HepG2 (cell line): Measurements from ENCODE around the gene KCNH8. TPM values are rescaled to one million over a fixed set of nuclear protein-coding genes. Genes with fewer than 3 reads are reported as not detected.

Source experiments
- ATAC-seq: fragments of 200-7000 bp; cut with Tn5 transposase; 3 replicates; pipeline ENCODE4 v1.9.1; 2020; ENCODE audit warnings: mild to moderate bottlenecking, moderate library complexity
- BruUV-seq: library from RNA; stranded (reverse); fragments of 400-500 nt; replicated peaks from 2 replicates; lab custom pipeline; 2021; lab: Mats Ljungman, UMichigan
- CTCF ChIA-PET: fragments of 300-600 bp; formaldehyde crosslinking; extraction: SDS; loops from one replicate; lab custom pipeline; 2021; ENCODE audit warnings: low total read pairs, inconsistent platforms, low intra/inter-chr PET ratio; lab: Yijun Ruan, JAX
- POLR2A ChIA-PET: fragments of 350-600 bp; sonication (Branson Sonifier 250); formaldehyde crosslinking; loops from one replicate; lab custom pipeline; 2020; ENCODE audit warnings: antibody characterized with exemption, inconsistent platforms; lab: Yijun Ruan, JAX
- DNase-seq: peaks from one replicate; pipeline ENCODE4 v3.0.0-alpha.2; 2015; ENCODE audit warnings: low spot score
- FAIRE-seq: peaks from 3 replicates; lab custom pipeline; 2011; peaks lifted over from hg19 to GRCh38; lab: Jason Lieb, UNC
- H2AFZ ChIP-seq: one replicate; pipeline ENCODE4 v1.6.1; 2011; ENCODE audit warnings: low read length, inconsistent platforms
- H3K27ac ChIP-seq: fragments of 300-600 bp; 3 replicates; pipeline ENCODE4 v1.8.0; 2011; ENCODE audit warnings: mixed run types, mild to moderate bottlenecking, mixed read lengths, low read length, inconsistent platforms; ENCODE audit not compliant: insufficient read depth; ENCODE audit errors: extremely low read length
- H3K27me3 ChIP-seq, 2 experiments: fragments of 200-600 bp in 1 of 2; 2 replicates in 1 of 2; 3 replicates in 1 of 2; pipeline versions ENCODE4 v1.6.0 to v1.8.0; 2011; ENCODE audit warnings: low read length in 2 of 2, mild to moderate bottlenecking in 2 of 2, moderate library complexity in 2 of 2, inconsistent platforms in 1 of 2; ENCODE audit not compliant: insufficient read depth in 2 of 2, control insufficient read depth in 1 of 2
- H3K36me3 ChIP-seq, 2 experiments: fragments of 200-600 bp in 1 of 2; replicated peaks in 1 of 2; 2 replicates in 1 of 2; 3 replicates in 1 of 2; pipeline versions ENCODE4 v1.5.1 to v1.8.0; 2011; ENCODE audit warnings: low read length in 2 of 2, inconsistent platforms in 1 of 2; ENCODE audit not compliant: insufficient read depth in 2 of 2, control insufficient read depth in 1 of 2
- H3K4me1 ChIP-seq: 2 replicates; pipeline ENCODE4 v1.5.1; 2012; ENCODE audit warnings: low read length, inconsistent platforms; ENCODE audit not compliant: insufficient read depth
- H3K4me2 ChIP-seq: 2 replicates; pipeline ENCODE4 v1.6.0; 2011; ENCODE audit warnings: low read depth, low read length, inconsistent platforms
- H3K4me3 ChIP-seq, 3 experiments: fragments of 200-600 bp in 1 of 3; sonication (generic), shearing (Covaris generic) in 1 of 3; replicated peaks in 1 of 3; 2 replicates each; pipeline ENCODE4 v1.5.1; 2011 to 2016; ENCODE audit warnings: low read length in 3 of 3, inconsistent platforms in 2 of 3, low read depth in 2 of 3, mild to moderate bottlenecking in 2 of 3, control low read depth in 1 of 3, mixed read lengths in 1 of 3; ENCODE audit not compliant: insufficient read depth in 1 of 3
- H3K79me2 ChIP-seq: one replicate; pipeline ENCODE4 v1.6.1; 2011; ENCODE audit warnings: low read length, inconsistent platforms; ENCODE audit not compliant: insufficient read depth
- H3K9ac ChIP-seq: 2 replicates; pipeline ENCODE4 v1.6.0; 2011; ENCODE audit warnings: mild to moderate bottlenecking, low read depth, low read length, inconsistent platforms; ENCODE audit not compliant: insufficient read depth
- H3K9me3 ChIP-seq: 2 replicates; pipeline ENCODE4 v1.5.1; 2012; ENCODE audit warnings: mild to moderate bottlenecking, low read length
- H4K20me1 ChIP-seq: 2 replicates; pipeline ENCODE4 v1.6.0; 2011; ENCODE audit warnings: inconsistent platforms, mild to moderate bottlenecking, low read length, moderate library complexity; ENCODE audit not compliant: insufficient read depth
- CREB1 ChIP-seq, 2 experiments: fragments of 450-650 bp in 1 of 2; IDR thresholded peaks; 2 replicates each; pipeline ENCODE4 v1.6.1; 2016 to 2017; ENCODE audit warnings: control low read depth in 1 of 2, mild to moderate bottlenecking in 1 of 2, missing compliant biosample characterization in 1 of 2, missing genetic modification characterization in 1 of 2
- GTF2F1 ChIP-seq: fragments of 150-350 bp; IDR thresholded peaks from 2 replicates; pipeline ENCODE4 v1.6.1; 2014; ENCODE audit warnings: low read length
- KLF16 ChIP-seq, 2 experiments: sonication (generic) in 1 of 2; formaldehyde crosslinking in 1 of 2; IDR thresholded peaks; 2 replicates each; pipeline versions ENCODE4 v1.6.1 to v1.8.0; 2016 to 2023; ENCODE audit warnings: missing genetic modification reagents in 2 of 2, missing compliant biosample characterization in 1 of 2
- ZHX1 ChIP-seq: sonication (generic); formaldehyde crosslinking; IDR thresholded peaks from 2 replicates; pipeline ENCODE4 v1.8.1; 2022; ENCODE audit warnings: low read depth, mild to moderate bottlenecking, missing genetic modification reagents
- ZNF224 ChIP-seq: sonication (generic); formaldehyde crosslinking; IDR thresholded peaks from 2 replicates; pipeline ENCODE4 v1.5.0; 2020; ENCODE audit warnings: mild to moderate bottlenecking, missing genetic modification reagents
- ZNF331 ChIP-seq: sonication (generic); formaldehyde crosslinking; IDR thresholded peaks from 2 replicates; pipeline ENCODE4 v1.4.0; 2020; ENCODE audit warnings: missing genetic modification reagents
- ZNF510 ChIP-seq: sonication (generic); formaldehyde crosslinking; IDR thresholded peaks from 2 replicates; pipeline ENCODE4 v1.4.0; 2020; ENCODE audit warnings: low read depth, mild to moderate bottlenecking, missing genetic modification reagents
- ZNF614 ChIP-seq: IDR thresholded peaks from 2 replicates; pipeline ENCODE4 v1.6.1; 2018; ENCODE audit warnings: missing biosample characterization, missing genetic modification reagents, inconsistent platforms, borderline replicate concordance
- ZNF674 ChIP-seq: sonication (generic); formaldehyde crosslinking; IDR thresholded peaks from 2 replicates; pipeline ENCODE4 v1.5.0; 2020; ENCODE audit warnings: low read depth, mild to moderate bottlenecking, missing genetic modification reagents
- ZNF883 ChIP-seq: sonication (generic); formaldehyde crosslinking; IDR thresholded peaks from 2 replicates; pipeline ENCODE4 v1.5.1; 2020; ENCODE audit warnings: mild to moderate bottlenecking, missing genetic modification reagents; ENCODE audit errors: not compliant biosample characterization
- WGBS: methylation state at CpG from one replicate; pipeline ENCODE4 v1.1.6; 2017; ENCODE audit warnings: low lambda C conversion rate; 5-methylcytosine and 5-hydroxymethylcytosine counted together
- in situ Hi-C: cut with HindIII; loops from 2 replicates; pipeline ENCODE4 v1.10.0; 2017; ENCODE audit warnings: low pct_unique_long_range_greater_than_20kb; ENCODE audit not compliant: extremely low pct_ligation_motif_present
- intact Hi-C: fragments of 100-400 bp; cut with micrococcal nuclease; formaldehyde crosslinking; loops from one replicate; pipeline ENCODE4 v1.10.0; 2022; ENCODE audit not compliant: unreplicated experiment
- polyA plus RNA-seq, 8 experiments: library from polyadenylated mRNA; depleted of rRNA in 3 of 8; stranded (reverse) in 7 of 8; unstranded in 1 of 8; fragments of >200 nt; fragmentation: Illumina TruSeq in 4 of 8; extraction: Trizol in 4 of 8; gene quantifications; 2 replicates each; pipeline versions ENCODE4 v1.2.1 to v1.2.3, GENCODE V29; 2011 to 2016; ENCODE audit warnings: low read depth in 4 of 8, missing spikeins in 1 of 8, mixed read lengths in 1 of 8; ENCODE audit not compliant: insufficient read depth in 1 of 8
- total RNA-seq, 5 experiments: library from RNA; depleted of rRNA; stranded (reverse); fragments of >200 nt; fragmentation: Illumina TruSeq; extraction: Trizol; gene quantifications; 2 replicates each; pipeline ENCODE4 v1.2.3, GENCODE V29; 2016; ENCODE audit warnings: low read depth in 1 of 5
- TF ChIP-seq, protein P1 (sequence below): sonication (generic); formaldehyde crosslinking; conservative IDR thresholded peaks from 2 replicates; pipeline ENCODE4 v1.4.0; 2020; ENCODE audit warnings: mild to moderate bottlenecking, missing genetic modification reagents, moderate library complexity

The KCNH8 gene
- total and polyA plus RNA-seq, 2 of the 13 experiments (the other 11 are each of a cell fraction or from before 2014, with no cell fraction given) = 0.04 TPM; not detected in 1

DNA sequence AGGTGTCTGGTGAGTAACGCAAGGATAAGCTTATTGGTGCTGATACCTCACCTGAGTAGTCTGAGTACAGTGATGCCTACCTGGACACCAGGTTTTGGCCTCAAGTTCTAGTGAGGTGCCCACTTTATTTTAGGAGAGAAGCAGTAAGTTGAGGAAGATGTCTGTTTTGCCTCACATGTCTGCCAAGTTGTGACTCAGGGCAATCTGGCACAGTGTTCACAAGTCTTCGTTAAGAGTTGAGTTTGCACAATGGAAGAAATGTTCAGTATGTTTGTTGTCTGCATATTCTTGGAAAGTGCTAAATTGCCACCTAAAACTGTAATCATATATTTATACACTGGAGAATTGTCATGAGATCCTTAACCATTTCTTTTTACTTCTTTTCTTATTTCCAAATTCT lies 122.2 kb downstream of the KCNH8 start:
- Histone ChIP-seq H3K4me2 (no peak overlapping the region), H3K36me3 (no peaks in the 10 kb centered on the region), H3K27ac (no peak overlapping the region), H3K79me2 (no peaks in the 10 kb centered on the region), H3K27me3 (no peaks in the 10 kb centered on the region; a peak in 1 of 5 replicates), H2AFZ (no peak overlapping the region), H4K20me1 (no peaks in the 10 kb centered on the region), H3K9ac (no peak overlapping the region), H3K4me3 (no peak overlapping the region), H3K4me1 (no peaks in the 10 kb centered on the region), H3K9me3 (no peaks in the 10 kb centered on the region)
- 0% methylated on average over 2 of the region's 2 CpGs for WGBS
- ChIA-PET POLR2A (no interaction called here), CTCF (no interaction called here)
- intact Hi-C loops = no loop called here
- in situ Hi-C loops = no loop called here
- BruUV-seq = no TSS peak
- FAIRE-seq = no peak
- ATAC-seq = no peak
- DNase-seq = no peak
- TF ChIP-seq ZNF883 (no peak), ZNF614 (CRISPR knock-in tag) (no peak), KLF16 (CRISPR knock-in tag; IDR thresholded peaks at IDR 0.05) (no peak), ZNF331 (CRISPR knock-in tag) (no peak), GTF2F1 (no peak), ZHX1 (no peak), CREB1 (IDR thresholded peaks at IDR 0.05) (no peak), CREB1 (CRISPR knock-in tag; IDR thresholded peaks at IDR 0.05) (no peak), ZNF674 (CRISPR knock-in tag) (no peak), ZNF510 (CRISPR knock-in tag) (no peak), ZNF224 (CRISPR knock-in tag) (no peak)
- TF ChIP-seq, protein P1, sequence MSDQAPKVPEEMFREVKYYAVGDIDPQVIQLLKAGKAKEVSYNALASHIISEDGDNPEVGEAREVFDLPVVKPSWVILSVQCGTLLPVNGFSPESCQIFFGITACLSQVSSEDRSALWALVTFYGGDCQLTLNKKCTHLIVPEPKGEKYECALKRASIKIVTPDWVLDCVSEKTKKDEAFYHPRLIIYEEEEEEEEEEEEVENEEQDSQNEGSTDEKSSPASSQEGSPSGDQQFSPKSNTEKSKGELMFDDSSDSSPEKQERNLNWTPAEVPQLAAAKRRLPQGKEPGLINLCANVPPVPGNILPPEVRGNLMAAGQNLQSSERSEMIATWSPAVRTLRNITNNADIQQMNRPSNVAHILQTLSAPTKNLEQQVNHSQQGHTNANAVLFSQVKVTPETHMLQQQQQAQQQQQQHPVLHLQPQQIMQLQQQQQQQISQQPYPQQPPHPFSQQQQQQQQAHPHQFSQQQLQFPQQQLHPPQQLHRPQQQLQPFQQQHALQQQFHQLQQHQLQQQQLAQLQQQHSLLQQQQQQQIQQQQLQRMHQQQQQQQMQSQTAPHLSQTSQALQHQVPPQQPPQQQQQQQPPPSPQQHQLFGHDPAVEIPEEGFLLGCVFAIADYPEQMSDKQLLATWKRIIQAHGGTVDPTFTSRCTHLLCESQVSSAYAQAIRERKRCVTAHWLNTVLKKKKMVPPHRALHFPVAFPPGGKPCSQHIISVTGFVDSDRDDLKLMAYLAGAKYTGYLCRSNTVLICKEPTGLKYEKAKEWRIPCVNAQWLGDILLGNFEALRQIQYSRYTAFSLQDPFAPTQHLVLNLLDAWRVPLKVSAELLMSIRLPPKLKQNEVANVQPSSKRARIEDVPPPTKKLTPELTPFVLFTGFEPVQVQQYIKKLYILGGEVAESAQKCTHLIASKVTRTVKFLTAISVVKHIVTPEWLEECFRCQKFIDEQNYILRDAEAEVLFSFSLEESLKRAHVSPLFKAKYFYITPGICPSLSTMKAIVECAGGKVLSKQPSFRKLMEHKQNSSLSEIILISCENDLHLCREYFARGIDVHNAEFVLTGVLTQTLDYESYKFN (CRISPR knock-in tag) = no peak
